ENCODE data around the gene IFT80.

- TF ChIP-seq CTCF (IDR thresholded peaks at IDR 0.05) (no peak), POLR2A (IDR thresholded peaks at IDR 0.05) (no peak)
Observed at GRCh38 chr3:160374472-160374871, 24.6 kb downstream of the IFT80 start.

All from adrenal gland (tissue), 5 donors.